H1 (cell line): ENCODE data around the gene TGFB3. TPM values are rescaled to one million over a fixed set of nuclear protein-coding genes. Genes with fewer than 3 reads are reported as not detected.
A peak's percentile ranks its signal among the peaks of the same experiment; 100 is the strongest.

Experiments used
- CTCF ChIA-PET: fragments of 300-600 bp; sonication (Branson Sonifier 250); formaldehyde crosslinking; loops from one replicate; lab custom pipeline; 2021; ENCODE audit not compliant: partially characterized antibody; lab: Charles Lee
- POLR2A ChIA-PET: fragments of 300-600 bp; sonication (Branson Sonifier 250); formaldehyde crosslinking; loops from one replicate; lab custom pipeline; 2021; ENCODE audit warnings: inconsistent platforms; ENCODE audit not compliant: partially characterized antibody; lab: Charles Lee
- DNase-seq, 2 experiments: peaks; one replicate each; pipeline versions ENCODE4 v3.0.0 to v3.0.0-alpha.2; 2010 to 2022; ENCODE audit warnings: low spot score in 2 of 2, low read depth in 1 of 2, mixed read lengths in 1 of 2
- FAIRE-seq: peaks from 2 replicates; lab custom pipeline; 2011; peaks lifted over from hg19 to GRCh38; lab: Jason Lieb, UNC
- H2AFZ ChIP-seq: 2 replicates; pipeline ENCODE4 v1.8.1; 2012; ENCODE audit warnings: low read length, inconsistent platforms
- H2AK5ac ChIP-seq: 2 replicates; pipeline ENCODE4 v1.6.1; 2013; ENCODE audit warnings: low read depth, low read length
- H2BK120ac ChIP-seq: replicated peaks from 2 replicates; pipeline ENCODE3; 2013; ENCODE audit warnings: low read depth, low read length, inconsistent platforms
- H2BK12ac ChIP-seq: 2 replicates; pipeline ENCODE4 v1.6.1; 2013; ENCODE audit warnings: low read depth, low read length
- H2BK15ac ChIP-seq: 2 replicates; pipeline ENCODE4 v1.6.1; 2013; ENCODE audit warnings: low read length
- H2BK20ac ChIP-seq: 2 replicates; pipeline ENCODE4 v1.6.1; 2013; ENCODE audit warnings: low read length
- H2BK5ac ChIP-seq: 2 replicates; pipeline ENCODE4 v1.6.1; 2013; ENCODE audit warnings: low read depth, low read length
- H3K14ac ChIP-seq: 2 replicates; pipeline ENCODE4 v1.6.1; 2013; ENCODE audit warnings: inconsistent platforms; ENCODE audit not compliant: insufficient read length
- H3K18ac ChIP-seq: 2 replicates; pipeline ENCODE4 v1.6.1; 2013; ENCODE audit warnings: low read length; ENCODE audit errors: extremely low read depth
- H3K23ac ChIP-seq: 2 replicates; pipeline ENCODE4 v1.6.1; 2013; ENCODE audit warnings: inconsistent platforms; ENCODE audit not compliant: insufficient read length
- H3K23me2 ChIP-seq: 2 replicates; pipeline ENCODE4 v1.6.1; 2013; ENCODE audit warnings: low read depth, low read length
- H3K27ac ChIP-seq: 2 replicates; pipeline ENCODE4 v1.6.1; 2011; ENCODE audit warnings: low read depth, low read length, inconsistent platforms
- H3K27me3 ChIP-seq, 4 experiments: replicated peaks in 1 of 4; 1 replicate in 1 of 4; 2 replicates in 3 of 4; pipeline versions ENCODE4 v1.6.1 to v1.8.1; 2011 to 2013; ENCODE audit warnings: low read length in 3 of 4, mild to moderate bottlenecking in 3 of 4, inconsistent platforms in 2 of 4, mixed read lengths in 2 of 4, moderate library complexity in 1 of 4; ENCODE audit not compliant: control insufficient read depth in 3 of 4, insufficient read depth in 3 of 4; ENCODE audit errors: extremely low read depth in 1 of 4
- H3K36me3 ChIP-seq, 4 experiments: 2 replicates each; pipeline versions ENCODE4 v1.6.1 to v1.8.1; 2011 to 2013; ENCODE audit warnings: mild to moderate bottlenecking in 4 of 4, low read length in 3 of 4, moderate library complexity in 2 of 4, control low read depth in 1 of 4, inconsistent platforms in 1 of 4; ENCODE audit not compliant: insufficient read depth in 4 of 4, control insufficient read depth in 2 of 4
- H3K4ac ChIP-seq: replicated peaks from 2 replicates; pipeline ENCODE3; 2013; ENCODE audit warnings: low read length, low read depth, mixed read lengths, inconsistent platforms; ENCODE audit not compliant: insufficient read length
- H3K4me1 ChIP-seq, 4 experiments: replicated peaks in 1 of 4; 1 replicate in 1 of 4; 2 replicates in 3 of 4; pipeline versions ENCODE4 v1.6.1 to v1.8.1; 2011 to 2013; ENCODE audit warnings: low read length in 3 of 4, inconsistent platforms in 2 of 4, mixed read lengths in 1 of 4; ENCODE audit not compliant: insufficient read depth in 4 of 4, control insufficient read depth in 3 of 4
- H3K4me2 ChIP-seq, 2 experiments: 2 replicates each; pipeline versions ENCODE4 v1.6.1 to v1.8.1; 2011 to 2013; ENCODE audit warnings: low read depth in 2 of 2, low read length in 2 of 2, control low read depth in 1 of 2, inconsistent platforms in 1 of 2, mild to moderate bottlenecking in 1 of 2; ENCODE audit not compliant: insufficient read depth in 1 of 2
- H3K4me3 ChIP-seq, 4 experiments: fragments of 200-600, 300-600 bp in 1 of 4; sonication (generic), shearing (Covaris generic), sonication (Bioruptor Twin) in 1 of 4; 2 replicates each; pipeline versions ENCODE4 v1.5.1 to v1.8.1; 2011 to 2016; ENCODE audit warnings: low read length in 4 of 4, low read depth in 3 of 4, control low read depth in 2 of 4, inconsistent platforms in 2 of 4, mild to moderate bottlenecking in 2 of 4, mixed read lengths in 1 of 4, moderate library complexity in 1 of 4; ENCODE audit not compliant: insufficient read depth in 2 of 4; ENCODE audit errors: extremely low read depth in 1 of 4
- H3K56ac ChIP-seq: replicated peaks from 2 replicates; pipeline ENCODE3; 2013; ENCODE audit warnings: low read depth, mild to moderate bottlenecking, mixed read lengths, low read length, inconsistent platforms; ENCODE audit not compliant: insufficient read length
- H3K79me1 ChIP-seq: 2 replicates; pipeline ENCODE4 v1.6.1; 2013; ENCODE audit warnings: low read depth, low read length, control low read depth
- H3K79me2 ChIP-seq, 2 experiments: 2 replicates each; pipeline versions ENCODE4 v1.6.1 to v1.8.1; 2012 to 2013; ENCODE audit warnings: low read length in 2 of 2, mild to moderate bottlenecking in 2 of 2, inconsistent platforms in 1 of 2; ENCODE audit not compliant: insufficient read depth in 2 of 2, control insufficient read depth in 1 of 2
- H3K9ac ChIP-seq, 4 experiments: replicated peaks in 1 of 4; 1 replicate in 1 of 4; 2 replicates in 3 of 4; pipeline versions ENCODE4 v1.6.1 to v1.8.1; 2011 to 2013; ENCODE audit warnings: low read depth in 3 of 4, low read length in 3 of 4, control low read depth in 2 of 4, mild to moderate bottlenecking in 2 of 4, moderate library complexity in 2 of 4, inconsistent platforms in 1 of 4; ENCODE audit errors: extremely low read depth in 1 of 4
- H3K9me3 ChIP-seq, 2 experiments: 2 replicates each; pipeline versions ENCODE4 v1.6.1 to v1.8.1; 2012 to 2013; ENCODE audit warnings: mild to moderate bottlenecking in 2 of 2, moderate library complexity in 2 of 2, control low read depth in 1 of 2, inconsistent platforms in 1 of 2, low read depth in 1 of 2, low read length in 1 of 2, mixed read lengths in 1 of 2; ENCODE audit not compliant: insufficient read depth in 2 of 2
- H4K20me1 ChIP-seq, 2 experiments: replicated peaks in 1 of 2; 2 replicates each; pipeline versions ENCODE3 to v1.8.1; 2011 to 2013; ENCODE audit warnings: inconsistent platforms in 2 of 2, low read length in 2 of 2, mild to moderate bottlenecking in 1 of 2; ENCODE audit not compliant: insufficient read depth in 2 of 2, control insufficient read depth in 1 of 2
- H4K5ac ChIP-seq: 2 replicates; pipeline ENCODE4 v1.6.1; 2013; ENCODE audit warnings: low read length, low read depth, mixed read lengths, inconsistent platforms; ENCODE audit not compliant: insufficient read length
- H4K8ac ChIP-seq: 2 replicates; pipeline ENCODE4 v1.8.0; 2013; ENCODE audit warnings: mild to moderate bottlenecking, moderate library complexity, low read length, inconsistent platforms; ENCODE audit not compliant: insufficient read depth; ENCODE audit errors: extremely low read depth
- H4K91ac ChIP-seq: replicated peaks from 2 replicates; pipeline ENCODE3; 2013; ENCODE audit warnings: low read length, mixed read lengths, inconsistent platforms; ENCODE audit not compliant: insufficient read length
- KDM1A ChIP-seq: fragments of 200-600, 300-600 bp; sonication (generic); IDR thresholded peaks from 2 replicates; pipeline ENCODE4 v1.7.1; 2016; ENCODE audit warnings: mild to moderate bottlenecking, low read length, borderline replicate concordance
- SAP30 ChIP-seq: fragments of 300-600 bp; sonication (generic); IDR thresholded peaks from 2 replicates; pipeline ENCODE4 v1.7.1; 2012; ENCODE audit warnings: low read length, moderate library complexity, mild to moderate bottlenecking, inconsistent platforms; ENCODE audit not compliant: insufficient read depth, insufficient replicate concordance
- SRF ChIP-seq: IDR thresholded peaks from 2 replicates; pipeline ENCODE4 v1.6.1; 2011; ENCODE audit warnings: mild to moderate bottlenecking, low read depth, low read length, moderate library complexity
- WGBS, 2 experiments: shearing (Covaris generic) in 1 of 2; methylation state at CpG; one replicate each; pipeline versions ENCODE4 v1.1.6 to v1.1.7; 2013 to 2015; ENCODE audit warnings: low lambda C conversion rate in 2 of 2, mixed read lengths in 2 of 2, inconsistent platforms in 1 of 2, low coverage in 1 of 2, missing lambda C conversion rate in 1 of 2; ENCODE audit not compliant: insufficient replicate concordance in 2 of 2, insufficient coverage in 1 of 2, insufficient read length in 1 of 2; ENCODE audit errors: extremely low coverage in 1 of 2, missing lambda C conversion rate in 1 of 2; 5-methylcytosine and 5-hydroxymethylcytosine counted together
- polyA plus RNA-seq, 7 experiments: library from polyadenylated mRNA; depleted of rRNA in 3 of 7; stranded (reverse) in 5 of 7; unstranded in 2 of 7; fragments of >200 nt in 5 of 7; fragments of 200-250 nt in 2 of 7; gene quantifications; 1 replicate in 5 of 7; 2 replicates in 1 of 7; 4 replicates in 1 of 7; pipeline versions ENCODE4 v1.2.1 to v1.2.3, GENCODE V29; 2011 to 2013; ENCODE audit warnings: missing spikeins in 2 of 7, mixed read lengths in 2 of 7
- total RNA-seq: library from RNA; stranded (reverse); fragmentation: NEBNext Ultra II Directional; extraction: Animal tissue kit (Norgen Biotek cat#: 25700); gene quantifications from 2 replicates; pipeline ENCODE4 v1.2.1, GENCODE V29; 2021

The TGFB3 gene
- total and polyA plus RNA-seq, 2 of the 8 experiments (the other 6 are each of a cell fraction or from before 2014, with no cell fraction given), result 0.65 to 0.86 TPM

GRCh38 chr14:76023757-76024156, 42.0 kb upstream of the TGFB3 start:
- no peak overlapping the region for H2AFZ ChIP-seq
- H3K4me2 ChIP-seq, result no peak overlapping the region
- H4K8ac ChIP-seq, result no peak overlapping the region
- H3K23me2 ChIP-seq, result no peaks in the 10 kb centered on the region
- TF ChIP-seq SRF, result no peak
- no peak for TF ChIP-seq KDM1A
- TF ChIP-seq SAP30, result no peak
- CTCF ChIA-PET, result interaction anchor here (1.6 kb wide), 1 partner anchor 27 kb away, joined by 4 read pairs; no protein-coding TSS in a partner anchor
- H3K14ac ChIP-seq, result no peak overlapping the region
- H3K4me1 ChIP-seq, result peaks cover 0 to 2% (median 0%) of the 10 kb centered on the region in 4 experiments; a peak in 1 of 7 replicates
- no peak overlapping the region for H3K9ac ChIP-seq
- no peak overlapping the region for H2BK120ac ChIP-seq
- H3K79me1 ChIP-seq, result no peaks in the 10 kb centered on the region
- no peak overlapping the region for H3K4me3 ChIP-seq
- H2AK5ac ChIP-seq, result no peak overlapping the region
- no peaks in the 10 kb centered on the region for H4K20me1 ChIP-seq
- no peak overlapping the region for H3K56ac ChIP-seq
- H3K9me3 ChIP-seq, result no peaks in the 10 kb centered on the region
- H3K27me3 ChIP-seq, result no peaks in the 10 kb centered on the region
- no peak overlapping the region for H3K27ac ChIP-seq
- H3K79me2 ChIP-seq, result no peaks in the 10 kb centered on the region
- WGBS, 2 experiments, result 91% methylated on average over 1 of the region's 1 CpG; no CpG with 5 or more reads in 1 of the 2 experiments
- H2BK5ac ChIP-seq, result no peak overlapping the region
- H3K23ac ChIP-seq, result no peak overlapping the region
- H2BK15ac ChIP-seq, result no peak overlapping the region
- H3K36me3 ChIP-seq, result no peaks in the 10 kb centered on the region
- FAIRE-seq (peak; percentile 48), DNase-seq (no peak)
- no peak overlapping the region for H4K91ac ChIP-seq
- no peak overlapping the region for H2BK20ac ChIP-seq
- no peak overlapping the region for H4K5ac ChIP-seq
- H2BK12ac ChIP-seq, result no peak overlapping the region
- no peak overlapping the region for H3K18ac ChIP-seq
- POLR2A ChIA-PET, result no interaction called here
- no peak overlapping the region for H3K4ac ChIP-seq
